Measurements from ENCODE around the gene PLA2G5.

DNA sequence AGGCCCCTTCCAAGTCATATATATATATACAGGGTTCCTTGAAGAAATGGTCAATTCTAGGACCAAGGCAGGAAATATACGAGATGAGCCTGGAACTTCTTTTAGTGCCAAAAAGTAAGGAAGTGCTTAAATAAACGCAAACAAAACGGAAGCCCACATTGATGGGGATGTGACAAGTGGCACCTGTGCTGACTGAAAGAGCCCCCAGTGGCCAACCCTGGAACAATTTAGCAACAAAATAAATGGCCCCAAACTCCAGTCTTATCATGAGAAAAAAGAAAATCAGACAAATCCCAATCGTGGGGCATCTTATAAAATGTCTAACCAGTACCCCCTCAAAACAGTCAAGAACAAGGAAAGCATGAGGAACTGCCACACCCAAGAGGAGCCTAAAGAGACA lies 17.7 kb downstream of the PLA2G5 start:
- TF ChIP-seq, protein P1, sequence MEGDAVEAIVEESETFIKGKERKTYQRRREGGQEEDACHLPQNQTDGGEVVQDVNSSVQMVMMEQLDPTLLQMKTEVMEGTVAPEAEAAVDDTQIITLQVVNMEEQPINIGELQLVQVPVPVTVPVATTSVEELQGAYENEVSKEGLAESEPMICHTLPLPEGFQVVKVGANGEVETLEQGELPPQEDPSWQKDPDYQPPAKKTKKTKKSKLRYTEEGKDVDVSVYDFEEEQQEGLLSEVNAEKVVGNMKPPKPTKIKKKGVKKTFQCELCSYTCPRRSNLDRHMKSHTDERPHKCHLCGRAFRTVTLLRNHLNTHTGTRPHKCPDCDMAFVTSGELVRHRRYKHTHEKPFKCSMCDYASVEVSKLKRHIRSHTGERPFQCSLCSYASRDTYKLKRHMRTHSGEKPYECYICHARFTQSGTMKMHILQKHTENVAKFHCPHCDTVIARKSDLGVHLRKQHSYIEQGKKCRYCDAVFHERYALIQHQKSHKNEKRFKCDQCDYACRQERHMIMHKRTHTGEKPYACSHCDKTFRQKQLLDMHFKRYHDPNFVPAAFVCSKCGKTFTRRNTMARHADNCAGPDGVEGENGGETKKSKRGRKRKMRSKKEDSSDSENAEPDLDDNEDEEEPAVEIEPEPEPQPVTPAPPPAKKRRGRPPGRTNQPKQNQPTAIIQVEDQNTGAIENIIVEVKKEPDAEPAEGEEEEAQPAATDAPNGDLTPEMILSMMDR (IDR thresholded peaks at IDR 0.05), result no peak
- TF ChIP-seq POLR2A (IDR thresholded peaks at IDR 0.05; ENCODE audit: low read depth), result no peak
